ENCODE data around the gene NBEAL2.

- no peak for TF ChIP-seq CTCF (conservative IDR thresholded peaks at IDR 0.05; ENCODE audit: low read depth, low read length)
- TF ChIP-seq POLR2A (IDR thresholded peaks at IDR 0.05; ENCODE audit: low read depth, low read length) = no peak
- TF ChIP-seq USF2 (IDR thresholded peaks at IDR 0.05; ENCODE audit: low read depth, low read length) = no peak
- no peak for TF ChIP-seq FOS (IDR thresholded peaks at IDR 0.05; ENCODE audit: low read depth, low read length)
- no peak for TF ChIP-seq RAD21 (IDR thresholded peaks at IDR 0.05; ENCODE audit: low read length)
- TF ChIP-seq SMC3 (IDR thresholded peaks at IDR 0.05; ENCODE audit: low read depth, low read length) = no peak
- TF ChIP-seq MAFK (IDR thresholded peaks at IDR 0.05; ENCODE audit: low read depth, low read length) = no peak
- TF ChIP-seq MAZ (IDR thresholded peaks at IDR 0.05; ENCODE audit: borderline replicate concordance, low read depth, low read length) = no peak
Measured at GRCh38 chr3:46993292-46993691, 13.8 kb downstream of the NBEAL2 start.
